SK-N-SH (cell line): ENCODE data around the gene TOM1L2.

Experiments
- CHD2 ChIP-seq: fragments of 150-350 bp; IDR thresholded peaks from 2 replicates; pipeline ENCODE4 v1.6.1; 2018; ENCODE audit warnings: low read length; ENCODE audit not compliant: partially characterized antibody
- JUND ChIP-seq: IDR thresholded peaks from 2 replicates; pipeline ENCODE4 v1.4.0; 2012
- POLR2AphosphoS5 ChIP-seq: IDR thresholded peaks from 2 replicates; pipeline ENCODE4 v1.6.1; 2012; ENCODE audit warnings: low read depth, low read length
- RXRA ChIP-seq: IDR thresholded peaks from 2 replicates; pipeline ENCODE4 v1.4.0; 2012; ENCODE audit warnings: low read depth, mild to moderate bottlenecking, borderline replicate concordance
- SIN3A ChIP-seq: IDR thresholded peaks from 2 replicates; pipeline ENCODE4 v1.6.1; 2012; ENCODE audit warnings: low read depth, mild to moderate bottlenecking, low read length, moderate library complexity, borderline replicate concordance
- YY1 ChIP-seq: IDR thresholded peaks from 2 replicates; pipeline ENCODE4 v1.4.0; 2012; ENCODE audit warnings: low read depth, mild to moderate bottlenecking
- TF ChIP-seq, protein P1 (sequence below): fragments of 200-600 bp; sonication (generic); IDR thresholded peaks from 2 replicates; pipeline ENCODE4 v1.6.1; 2017; ENCODE audit warnings: antibody characterized with exemption, mild to moderate bottlenecking, moderate library complexity
- TF ChIP-seq, protein P2 (sequence below): IDR thresholded peaks from 2 replicates; pipeline ENCODE4; 2012

DNA sequence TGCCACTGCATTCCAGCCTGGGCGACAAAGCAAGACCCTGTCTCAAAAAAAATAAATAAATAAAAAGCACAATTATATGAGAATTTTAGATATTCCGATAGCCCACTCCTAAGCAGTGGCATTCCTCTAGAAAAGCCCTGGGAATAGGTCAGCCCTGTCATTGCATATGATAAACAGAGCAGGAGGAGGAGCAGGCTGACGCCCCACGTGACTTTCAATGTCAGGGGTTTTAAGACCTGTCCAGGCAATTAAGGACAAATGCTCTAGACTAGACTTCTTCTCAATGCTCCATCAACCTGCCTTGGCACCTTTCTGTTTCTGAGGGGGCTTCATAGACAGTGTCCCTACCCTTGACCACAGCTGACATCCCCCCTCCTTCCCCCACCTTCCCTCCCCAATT is 7.5 kb downstream of the TOM1L2 start:
- no peak for TF ChIP-seq CHD2
- no peak for TF ChIP-seq POLR2AphosphoS5
- TF ChIP-seq YY1: no peak
- TF ChIP-seq JUND: no peak
- TF ChIP-seq SIN3A: no peak
- TF ChIP-seq RXRA: no peak
- TF ChIP-seq, protein P1, sequence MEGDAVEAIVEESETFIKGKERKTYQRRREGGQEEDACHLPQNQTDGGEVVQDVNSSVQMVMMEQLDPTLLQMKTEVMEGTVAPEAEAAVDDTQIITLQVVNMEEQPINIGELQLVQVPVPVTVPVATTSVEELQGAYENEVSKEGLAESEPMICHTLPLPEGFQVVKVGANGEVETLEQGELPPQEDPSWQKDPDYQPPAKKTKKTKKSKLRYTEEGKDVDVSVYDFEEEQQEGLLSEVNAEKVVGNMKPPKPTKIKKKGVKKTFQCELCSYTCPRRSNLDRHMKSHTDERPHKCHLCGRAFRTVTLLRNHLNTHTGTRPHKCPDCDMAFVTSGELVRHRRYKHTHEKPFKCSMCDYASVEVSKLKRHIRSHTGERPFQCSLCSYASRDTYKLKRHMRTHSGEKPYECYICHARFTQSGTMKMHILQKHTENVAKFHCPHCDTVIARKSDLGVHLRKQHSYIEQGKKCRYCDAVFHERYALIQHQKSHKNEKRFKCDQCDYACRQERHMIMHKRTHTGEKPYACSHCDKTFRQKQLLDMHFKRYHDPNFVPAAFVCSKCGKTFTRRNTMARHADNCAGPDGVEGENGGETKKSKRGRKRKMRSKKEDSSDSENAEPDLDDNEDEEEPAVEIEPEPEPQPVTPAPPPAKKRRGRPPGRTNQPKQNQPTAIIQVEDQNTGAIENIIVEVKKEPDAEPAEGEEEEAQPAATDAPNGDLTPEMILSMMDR: no peak
- TF ChIP-seq, protein P2, sequence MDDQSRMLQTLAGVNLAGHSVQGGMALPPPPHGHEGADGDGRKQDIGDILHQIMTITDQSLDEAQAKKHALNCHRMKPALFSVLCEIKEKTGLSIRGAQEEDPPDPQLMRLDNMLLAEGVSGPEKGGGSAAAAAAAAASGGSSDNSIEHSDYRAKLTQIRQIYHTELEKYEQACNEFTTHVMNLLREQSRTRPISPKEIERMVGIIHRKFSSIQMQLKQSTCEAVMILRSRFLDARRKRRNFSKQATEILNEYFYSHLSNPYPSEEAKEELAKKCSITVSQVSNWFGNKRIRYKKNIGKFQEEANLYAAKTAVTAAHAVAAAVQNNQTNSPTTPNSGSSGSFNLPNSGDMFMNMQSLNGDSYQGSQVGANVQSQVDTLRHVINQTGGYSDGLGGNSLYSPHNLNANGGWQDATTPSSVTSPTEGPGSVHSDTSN: no peak
